ENCODE data around the gene IL37. TPM values are rescaled to one million over a fixed set of nuclear protein-coding genes. Genes with fewer than 3 reads are reported as not detected.

IL37 gene
- total and polyA plus RNA-seq, 2 experiments from 2014 or later = not detected

GRCh38 chr2:112866128-112866835 lies 44.7 kb upstream of the IL37 start:
- Histone ChIP-seq H3K4me2 (no peak overlapping the region), H3K36me3 (ENCODE audit: insufficient read depth) (peaks cover 9% of the 10 kb centered on the region), H3K4me3 (no peak overlapping the region), H3K9me2 (ENCODE audit: insufficient read depth) (no peaks in the 10 kb centered on the region; the same call in 1 of the 2 replicates), H3K4me1 (ENCODE audit: insufficient read depth) (peaks cover 10% of the 10 kb centered on the region), H3K27ac (ENCODE audit: low read depth) (no peak overlapping the region), H3K79me2 (replicated peaks; ENCODE audit: insufficient read depth) (no peaks in the 10 kb centered on the region), H2AFZ (no peak overlapping the region), H3K27me3 (ENCODE audit: insufficient read depth) (no peaks in the 10 kb centered on the region), H4K20me1 (replicated peaks; ENCODE audit: insufficient read depth) (no peaks in the 10 kb centered on the region), H3F3A (replicated peaks; ENCODE audit: low read depth) (no peaks in the 10 kb centered on the region)
- H3K36me3 Mint-ChIP-seq (ENCODE audit: low read depth) = peaks cover 36% of the 10 kb centered on the region
- no peak overlapping the region for H3K27ac Mint-ChIP-seq
- peaks cover 3% of the 10 kb centered on the region for H3K27me3 Mint-ChIP-seq (ENCODE audit: insufficient read depth, low read depth, poor library complexity)
- TF ChIP-seq POLR2AphosphoS5 (IDR thresholded peaks at IDR 0.05; ENCODE audit: low read depth) = no peak
- TF ChIP-seq REST (IDR thresholded peaks at IDR 0.05; ENCODE audit: unreplicated experiment) = no peak
- no peak for TF ChIP-seq JUNB (IDR thresholded peaks at IDR 0.05; ENCODE audit: unreplicated experiment)
- TF ChIP-seq ZNF462 (CRISPR knock-in tag; IDR thresholded peaks at IDR 0.05) = no peak
- TF ChIP-seq CTCF (conservative IDR thresholded peaks at IDR 0.05; ENCODE audit: low read depth in 2 of 2) = no peak
- no peak for TF ChIP-seq ZNF114 (CRISPR knock-in tag; IDR thresholded peaks at IDR 0.05)
- TF ChIP-seq ZNF331 (CRISPR knock-in tag; IDR thresholded peaks at IDR 0.05; ENCODE audit: low read depth) = no peak
- TF ChIP-seq EZH2 (IDR thresholded peaks at IDR 0.05; ENCODE audit: low read depth, unreplicated experiment) = no peak
- no peak for TF ChIP-seq EZH2phosphoT487 (IDR thresholded peaks at IDR 0.05; ENCODE audit: unreplicated experiment)
- TF ChIP-seq CREB1 (CRISPR knock-in tag; IDR thresholded peaks at IDR 0.05; ENCODE audit: low read depth) = no peak
- no peak for TF ChIP-seq STAT1 (IDR thresholded peaks at IDR 0.05; ENCODE audit: unreplicated experiment)
- no peak for TF ChIP-seq NANOG (IDR thresholded peaks at IDR 0.05; ENCODE audit: borderline replicate concordance)
- TF ChIP-seq ETS1 (IDR thresholded peaks at IDR 0.05) = no peak
- peaks cover 52% of the 10 kb centered on the region for H3K9me3 Mint-ChIP-seq
- ATAC-seq (no peak), DNase-seq (ENCODE audit: low spot score) (no peak)
- no peak overlapping the region for H3K4me3 Mint-ChIP-seq
- H3K4me1 Mint-ChIP-seq = peaks cover 9% of the 10 kb centered on the region
